ENCODE results near the gene POTEG.
"Not testable (repeated sequence)": the region's sequence is repeated elsewhere in the genome, so short reads cannot be mapped to it uniquely, and the experiment has no call there.

The POTEG gene

DNA sequence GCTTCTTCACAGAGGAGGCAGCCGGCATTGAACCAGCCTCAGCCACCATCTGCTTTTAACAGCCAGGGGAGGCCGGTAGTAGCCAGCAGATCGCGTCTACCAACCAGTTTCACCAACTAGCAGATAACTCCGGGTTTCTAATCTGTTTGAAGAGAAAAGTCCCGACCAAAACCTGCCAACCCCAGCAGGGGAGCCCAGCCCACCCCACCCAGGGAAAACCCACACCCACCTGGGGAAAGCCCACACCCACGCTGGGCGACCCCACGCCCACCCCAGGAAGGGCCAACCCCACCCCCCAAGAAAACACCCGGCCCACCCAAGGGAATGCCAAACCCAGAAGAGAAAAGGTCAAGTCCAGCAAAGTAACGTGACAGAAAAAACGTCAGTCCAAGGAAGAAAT, at the start of gene POTEG:
Gene POTEG (minus strand): TSS at position 101 of the 400 bp plus-strand sequence. CDS start 52 bp downstream, at position 49.
- not testable (repeated sequence) for DNase-seq (ENCODE audit: low read depth)

DNA sequence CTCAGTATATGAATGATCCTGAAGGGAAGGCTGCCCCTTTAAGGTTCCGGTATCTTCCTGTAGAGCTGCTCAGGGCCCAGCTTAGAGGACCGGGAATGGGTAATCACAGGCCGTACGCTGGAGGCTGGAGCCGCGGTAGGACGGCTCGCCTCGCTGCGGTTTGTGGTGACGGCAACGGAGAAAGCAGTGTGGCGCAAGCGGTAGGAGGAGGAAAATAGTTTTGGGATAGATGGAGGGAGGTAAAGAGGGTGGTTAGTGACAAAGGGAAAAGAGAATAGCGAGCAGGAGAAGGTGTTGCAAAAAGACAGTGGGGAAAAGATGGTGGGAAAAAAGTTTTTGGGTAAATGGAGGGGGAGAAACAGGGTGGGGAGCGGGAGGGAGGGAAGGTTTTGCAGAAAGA, 48.0 kb upstream of the POTEG start:
- DNase-seq (ENCODE audit: low read depth) = not testable (repeated sequence)

DNA sequence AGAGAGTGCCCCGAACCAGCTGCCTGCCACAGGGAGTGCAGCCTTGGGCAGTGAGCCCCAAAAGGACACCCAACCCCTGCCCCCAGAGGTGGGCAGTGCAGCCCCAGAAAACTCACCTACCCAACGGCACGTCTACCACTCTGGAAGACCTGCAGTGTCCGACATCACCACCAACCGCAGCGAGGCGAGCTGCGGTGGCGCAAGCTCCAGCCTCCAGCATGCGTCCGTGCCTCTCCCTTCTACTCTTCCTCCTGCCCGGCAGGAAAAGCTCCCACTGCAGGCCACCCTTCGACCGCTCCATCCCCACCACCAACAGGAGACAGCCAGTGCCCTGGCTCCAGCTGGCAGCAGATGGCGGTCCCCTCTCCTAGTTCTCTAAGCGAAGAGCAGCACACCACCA, 47.3 kb upstream of the POTEG start:
- not testable (repeated sequence) for DNase-seq (ENCODE audit: low read depth)

DNA sequence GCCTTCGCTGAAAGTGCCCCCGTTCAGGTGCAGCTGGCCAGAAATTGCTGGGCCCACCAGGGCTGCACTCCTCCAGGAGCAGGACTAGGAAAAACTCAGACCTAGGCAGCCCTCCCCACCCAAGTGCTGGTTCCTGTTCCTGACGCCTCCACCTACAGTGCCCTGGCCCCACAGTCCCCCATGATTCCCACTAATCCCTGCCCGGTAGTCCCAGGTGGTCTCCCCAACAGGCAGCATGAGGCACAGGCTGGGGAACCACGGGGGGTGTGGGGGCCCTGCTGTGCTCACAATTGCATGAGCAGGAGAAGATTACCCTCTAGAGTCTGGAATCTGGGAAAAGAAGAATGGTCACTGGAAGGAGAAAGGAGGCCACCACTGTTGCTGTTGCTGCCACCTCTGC, 46.4 kb upstream of the POTEG start:
- DNase-seq (ENCODE audit: low read depth) = not testable (repeated sequence)

DNA sequence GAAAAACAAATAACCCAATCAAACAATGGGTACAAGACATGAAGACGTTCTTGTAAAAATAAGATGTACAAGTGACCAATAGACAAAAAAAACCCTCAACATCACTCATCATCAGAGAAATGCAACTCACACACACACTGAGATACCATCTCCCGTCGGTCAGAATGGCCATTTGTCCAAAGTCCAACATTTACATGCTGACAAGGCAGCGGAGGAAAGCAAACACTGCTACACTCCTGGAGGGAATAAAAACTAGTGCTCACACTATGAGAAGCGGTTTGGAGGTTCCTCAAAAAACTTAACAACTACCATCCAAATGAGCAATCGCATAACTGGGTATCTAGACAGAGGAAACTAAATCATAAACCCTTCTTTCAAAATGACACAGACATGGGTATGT, 11.6 kb upstream of the POTEG start:
- DNase-seq (ENCODE audit: low read depth) = not testable (repeated sequence)

DNA sequence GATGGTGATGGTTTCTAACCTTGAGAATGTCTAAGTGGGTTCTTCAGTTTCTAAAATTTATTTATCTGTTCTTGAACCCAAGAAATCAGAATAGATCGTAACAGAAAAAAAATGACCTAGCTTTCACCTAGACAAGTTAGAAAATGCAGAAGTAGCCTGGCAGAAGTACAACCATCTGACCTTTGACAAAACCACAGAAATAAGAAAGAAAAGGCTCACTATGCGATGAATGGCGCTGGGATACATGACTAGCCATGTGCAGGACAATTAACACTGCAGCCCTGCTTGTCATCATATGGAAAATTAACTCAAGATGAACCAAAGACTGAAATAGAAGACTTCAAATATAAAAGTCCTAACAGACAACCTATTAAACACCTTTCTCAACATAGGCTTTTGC, 5.7 kb upstream of the POTEG start:
- DNase-seq (ENCODE audit: low read depth) = not testable (repeated sequence)

DNA sequence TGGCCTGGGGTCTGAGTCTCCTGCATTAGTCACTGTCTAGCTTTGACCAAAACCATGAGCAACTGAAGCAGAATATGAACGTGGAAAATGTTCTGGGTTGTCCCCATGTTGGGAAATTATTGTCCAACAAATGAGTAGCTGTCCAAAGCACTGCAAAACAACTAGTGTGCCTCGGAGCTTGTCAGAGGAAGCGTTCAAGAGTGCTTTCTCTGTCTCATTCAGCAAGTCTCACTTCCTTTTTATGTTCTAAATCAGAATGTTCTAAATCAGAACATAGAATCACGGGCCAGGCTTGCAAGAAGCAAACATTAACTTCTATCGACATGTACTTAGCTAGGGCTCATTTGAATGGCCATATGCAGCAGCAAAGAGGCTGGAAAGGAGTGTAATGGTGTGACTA, 5.1 kb upstream of the POTEG start:
- not testable (repeated sequence) for DNase-seq (ENCODE audit: low read depth)

DNA sequence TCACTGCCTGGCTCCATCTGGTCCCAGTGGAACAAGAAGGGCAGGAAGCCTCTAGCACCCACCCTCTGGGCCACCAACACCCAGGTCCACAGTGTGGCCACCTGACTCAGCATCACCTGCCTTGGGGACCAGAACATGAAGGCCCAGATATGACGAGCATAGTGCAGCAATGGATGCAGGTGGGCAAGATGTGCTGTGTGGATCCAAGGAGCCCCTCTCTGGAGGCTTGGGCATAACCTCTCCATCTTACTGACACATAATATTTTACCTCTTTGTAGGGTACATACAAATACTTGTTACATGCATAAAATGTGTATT, 2.9 kb upstream of the POTEG start:
- DNase-seq (ENCODE audit: low read depth) = not testable (repeated sequence)

DNA sequence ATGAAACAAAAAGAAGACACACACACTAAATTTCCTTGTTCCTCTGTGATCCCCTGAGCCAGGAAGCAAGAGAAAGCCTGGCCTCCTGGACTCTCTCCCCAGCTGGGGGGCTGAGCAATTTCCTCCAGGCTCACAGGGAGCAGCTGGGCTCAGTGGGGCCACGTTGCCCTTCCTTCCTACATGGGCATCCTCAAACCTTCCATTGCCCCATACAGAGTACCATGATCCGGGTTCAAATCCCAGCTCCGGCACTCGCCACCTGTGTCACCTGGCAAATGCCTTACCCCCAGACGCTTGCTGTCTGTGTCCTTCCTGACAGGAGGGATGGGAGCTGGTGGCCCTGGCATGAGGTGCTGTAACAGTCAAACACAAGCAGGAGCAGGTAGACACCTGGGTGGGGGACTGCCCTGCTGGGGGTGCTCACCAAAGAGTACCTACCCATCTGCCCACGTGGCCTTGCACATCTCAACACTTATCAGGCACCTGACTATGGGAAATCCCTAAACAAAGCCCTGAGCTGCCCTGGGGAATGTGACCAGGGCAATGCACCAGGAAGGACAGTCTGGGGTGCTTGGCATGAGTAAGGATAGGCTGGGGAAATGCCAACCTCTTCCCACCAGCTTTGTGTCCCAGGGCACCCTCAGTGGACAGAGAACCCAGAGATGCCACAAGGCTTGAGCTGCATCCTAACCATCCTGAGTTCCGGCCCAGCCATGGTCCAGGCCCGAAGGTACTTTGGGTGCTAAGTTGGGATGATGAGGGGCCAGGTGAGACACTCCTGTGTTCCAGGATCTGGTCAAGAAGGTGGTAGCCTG, 2.4 kb upstream of the POTEG start:
- DNase-seq (ENCODE audit: low read depth) = not testable (repeated sequence)

DNA sequence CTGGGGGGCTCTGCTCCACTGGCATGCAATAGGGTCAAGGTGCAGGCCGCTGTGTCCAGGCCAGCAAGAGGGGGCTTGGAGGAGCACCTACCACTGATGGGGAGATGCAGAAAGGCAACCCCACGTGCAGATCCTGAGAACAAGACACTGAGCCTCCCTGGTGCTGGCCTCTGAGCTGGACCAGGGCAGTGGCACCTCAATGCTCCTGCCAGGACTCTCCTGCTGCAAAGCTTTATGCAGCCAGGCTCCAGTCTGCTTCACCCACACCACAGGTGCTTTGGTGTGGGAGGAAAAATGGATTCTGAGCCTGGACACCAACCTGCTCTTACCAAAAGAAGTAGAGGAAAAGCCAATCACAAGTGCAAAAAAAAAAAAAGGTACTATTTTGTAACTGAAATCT, 1.7 kb upstream of the POTEG start:
- DNase-seq (ENCODE audit: low read depth) = not testable (repeated sequence)

DNA sequence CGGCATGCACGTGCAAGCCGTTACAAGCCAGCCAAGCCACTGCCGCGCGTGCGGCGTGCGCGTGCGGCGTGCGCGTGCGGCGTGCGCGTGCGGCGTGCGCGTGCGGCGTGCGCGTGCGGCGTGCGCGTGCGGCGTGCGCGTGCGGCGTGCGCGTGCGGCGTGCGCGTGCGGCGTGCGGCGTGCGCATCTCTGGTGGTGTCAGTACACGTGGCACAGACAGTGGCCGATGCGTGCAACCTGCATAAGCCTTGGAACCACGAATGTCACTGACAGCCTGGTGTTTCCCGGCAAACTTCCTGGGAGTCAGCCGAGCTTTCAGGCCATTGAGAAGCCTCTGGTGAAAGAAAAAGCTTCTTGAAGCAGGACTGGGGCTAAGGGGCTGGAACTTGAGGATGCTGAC, 750 bp upstream of the POTEG start:
- not testable (repeated sequence) for DNase-seq (ENCODE audit: low read depth)

DNA sequence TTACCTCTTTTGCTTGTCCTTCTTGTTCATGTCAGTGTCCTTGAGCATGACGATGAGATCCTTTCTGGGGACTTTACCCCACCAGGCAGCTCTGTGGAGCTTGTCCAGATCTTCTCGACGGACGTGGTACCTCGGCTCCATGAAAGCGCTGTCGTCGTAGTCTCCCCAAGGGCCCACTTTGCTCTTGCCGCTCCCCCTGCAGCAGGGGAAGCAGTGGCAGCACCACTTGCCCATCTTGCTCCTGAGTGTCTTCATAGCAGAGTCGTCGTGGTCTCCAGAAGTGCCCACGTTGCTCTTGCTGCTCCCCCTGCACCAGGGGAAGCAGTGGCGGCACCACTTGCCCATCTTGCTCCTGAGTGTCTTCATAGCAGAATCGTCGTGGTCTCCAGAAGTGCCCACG, 376 bp downstream of the POTEG start:
- DNase-seq (ENCODE audit: low read depth) = not testable (repeated sequence)

DNA sequence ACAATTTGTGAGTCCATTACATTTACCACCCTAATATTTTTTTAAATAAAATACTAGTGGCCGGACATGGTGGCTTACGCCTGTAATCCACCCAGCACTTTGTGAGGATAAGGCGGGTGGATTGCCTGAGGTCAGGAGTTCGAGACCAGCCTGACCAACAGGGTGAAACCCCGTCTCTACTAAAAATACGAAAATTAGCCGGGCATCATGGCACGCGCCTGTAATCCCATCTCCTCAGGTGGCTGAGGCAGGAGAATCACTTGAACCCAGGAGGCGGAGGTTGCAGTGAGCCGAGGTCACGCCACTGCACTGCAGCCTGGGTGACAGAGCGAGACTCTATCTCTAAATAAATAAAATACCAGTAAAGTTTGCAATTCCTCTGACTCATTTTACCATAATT, 25.6 kb downstream of the POTEG start:
- DNase-seq (ENCODE audit: low read depth) = not testable (repeated sequence)

DNA sequence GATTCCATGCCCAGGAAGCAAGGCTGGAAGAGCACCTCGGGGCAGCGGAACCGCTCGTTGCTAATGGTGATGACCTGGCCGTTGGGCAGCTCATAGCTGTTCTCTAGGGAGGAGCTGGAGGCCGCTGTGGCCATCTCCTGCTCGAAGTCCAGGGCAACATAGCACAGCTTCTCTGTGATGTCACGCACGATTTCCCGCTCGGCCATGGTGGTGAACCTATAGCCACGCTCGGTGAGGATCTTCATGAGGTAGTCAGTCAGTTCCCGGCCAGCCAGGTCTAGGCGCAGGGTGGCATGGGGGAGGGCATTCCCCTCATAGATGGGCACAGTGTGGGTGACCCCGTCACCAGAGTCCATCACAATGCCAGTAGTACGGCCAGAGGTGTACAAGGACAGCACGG, 32.0 kb downstream of the POTEG start:
- DNase-seq (ENCODE audit: low read depth) = not testable (repeated sequence)

DNA sequence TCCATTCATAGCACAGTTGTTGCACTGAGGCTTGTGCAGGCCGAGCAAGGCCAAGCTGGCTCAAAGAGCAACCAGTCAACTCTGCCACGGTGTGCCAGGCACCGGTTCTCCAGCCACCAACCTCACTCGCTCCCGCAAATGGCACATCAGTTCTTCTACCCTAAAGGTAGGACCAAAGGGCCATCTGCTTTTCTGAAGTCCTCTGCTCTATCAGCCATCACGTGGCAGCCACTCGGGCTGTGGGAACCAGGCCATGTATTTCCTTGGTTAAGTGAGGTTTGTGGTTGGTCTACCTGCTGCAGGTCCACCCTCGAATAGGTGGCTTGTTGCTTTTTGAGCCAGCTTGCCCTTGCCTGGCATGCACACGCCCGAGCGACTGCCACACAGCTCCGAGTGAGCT, 39.4 kb downstream of the POTEG start:
- DNase-seq (ENCODE audit: low read depth) = not testable (repeated sequence)

DNA sequence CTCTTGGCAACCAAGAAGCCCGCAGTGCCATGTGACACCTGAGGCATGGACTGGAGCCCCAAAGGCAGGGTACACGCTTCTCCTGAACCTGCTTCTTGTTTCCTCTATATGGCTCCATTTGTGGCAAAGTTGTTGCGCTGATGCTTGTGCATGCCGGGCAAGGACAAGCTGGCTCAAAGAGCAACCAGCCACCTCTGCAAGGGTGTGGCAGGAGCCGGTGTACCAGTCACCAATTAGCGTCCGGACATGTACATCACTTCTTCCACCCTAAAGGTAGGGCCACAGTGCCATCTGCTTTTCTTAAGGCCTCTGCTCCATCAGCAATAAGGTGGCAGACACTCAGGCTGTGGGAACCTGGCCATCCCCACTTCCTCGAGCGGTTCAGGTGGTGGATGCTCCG, 43.9 kb downstream of the POTEG start:
- DNase-seq (ENCODE audit: low read depth) = not testable (repeated sequence)

DNA sequence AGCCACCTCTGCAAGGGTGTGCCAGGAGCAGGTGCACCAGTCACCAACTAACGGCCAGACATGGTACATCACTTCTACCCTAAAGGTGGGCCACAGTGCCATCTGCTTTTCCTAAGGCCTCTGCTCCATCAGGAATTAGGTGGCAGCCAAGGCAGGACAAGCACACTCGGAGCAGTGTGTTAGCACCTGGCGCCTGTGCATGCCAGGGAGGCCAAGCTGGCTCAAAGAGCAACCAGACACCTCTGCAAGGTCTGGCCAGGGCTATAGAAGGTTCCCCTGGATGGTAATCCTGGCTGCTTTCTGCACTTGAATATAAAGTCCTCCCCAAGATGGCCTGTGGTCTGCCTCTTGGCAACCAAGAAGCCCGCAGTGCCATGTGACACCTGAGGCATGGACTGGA, 45.4 kb downstream of the POTEG start:
- DNase-seq (ENCODE audit: low read depth) = not testable (repeated sequence)

DNA sequence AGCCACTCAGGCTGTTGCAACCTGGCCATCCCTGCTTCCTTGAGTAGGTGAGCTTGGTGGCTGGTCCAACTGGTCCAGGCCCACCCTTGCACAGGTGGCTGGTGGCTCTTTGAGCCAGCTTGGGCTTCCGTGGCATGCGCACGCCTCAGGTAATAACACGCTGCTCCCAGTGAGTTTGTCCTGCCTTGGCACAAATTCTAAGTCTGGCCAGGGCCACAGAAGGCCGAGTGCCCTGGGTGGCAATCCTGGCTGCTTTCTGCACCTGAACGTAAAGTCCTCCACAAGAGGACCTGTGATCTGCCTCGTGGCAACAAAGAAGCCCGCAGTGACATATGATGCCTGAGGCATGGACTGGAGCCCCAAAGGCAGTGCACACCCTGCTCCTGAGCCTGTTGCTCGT, 47.1 kb downstream of the POTEG start:
- not testable (repeated sequence) for DNase-seq (ENCODE audit: low read depth)

DNA sequence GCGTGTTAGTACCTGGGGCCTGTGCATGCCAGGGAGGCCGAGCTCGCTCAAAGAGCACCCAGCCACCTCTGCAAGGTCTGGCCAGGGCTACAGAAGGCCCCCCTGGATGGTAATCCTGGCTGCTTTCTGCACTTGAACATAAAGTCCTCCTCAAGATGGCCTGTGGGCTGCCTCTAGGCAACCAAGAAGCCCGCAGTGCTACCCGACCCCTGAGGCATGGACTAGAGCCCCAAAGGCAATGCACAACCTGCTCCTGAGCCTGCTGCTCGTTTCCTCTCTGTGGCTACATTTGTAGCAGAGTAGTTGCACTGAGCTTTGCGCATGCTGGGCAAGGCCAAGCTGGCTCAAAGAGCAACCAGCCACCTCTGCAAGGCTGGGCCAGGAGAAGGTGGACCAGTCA, 47.8 kb downstream of the POTEG start:
- not testable (repeated sequence) for DNase-seq (ENCODE audit: low read depth)

DNA sequence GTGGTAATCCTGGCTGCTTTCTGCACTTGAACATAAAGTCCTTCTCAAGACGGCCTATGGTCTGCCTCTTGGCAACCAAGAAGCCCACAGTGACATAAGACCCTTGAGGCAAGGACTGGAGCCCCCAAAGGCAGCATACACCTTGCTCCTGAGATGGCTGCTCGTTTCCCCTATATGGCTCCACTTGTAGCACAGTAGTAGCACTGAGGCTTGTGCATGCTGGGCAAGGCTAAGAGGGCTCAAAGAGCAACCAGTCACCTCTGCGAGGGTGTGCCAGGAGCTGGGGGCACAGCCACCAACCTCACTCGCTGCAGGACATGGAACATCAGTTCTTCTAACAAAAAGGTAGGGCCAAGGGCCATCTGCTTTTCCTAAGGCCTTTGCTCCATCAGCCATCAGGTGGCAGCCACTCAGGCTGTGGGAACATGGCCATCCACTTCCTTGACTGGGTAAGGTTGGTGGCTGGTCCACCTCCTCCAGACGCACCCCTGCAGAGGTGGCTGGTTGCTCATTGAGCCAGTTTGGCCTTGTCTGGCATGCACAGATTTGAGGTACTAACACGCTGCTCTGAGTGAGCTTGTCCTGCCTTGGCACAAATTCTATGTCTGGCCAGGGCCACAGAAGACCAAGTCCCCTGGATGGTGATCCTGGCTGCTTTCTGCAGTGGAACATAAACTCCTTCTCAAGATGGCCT, 49.9 kb downstream of the POTEG start:
- DNase-seq (ENCODE audit: low read depth) = not testable (repeated sequence)

DNA sequence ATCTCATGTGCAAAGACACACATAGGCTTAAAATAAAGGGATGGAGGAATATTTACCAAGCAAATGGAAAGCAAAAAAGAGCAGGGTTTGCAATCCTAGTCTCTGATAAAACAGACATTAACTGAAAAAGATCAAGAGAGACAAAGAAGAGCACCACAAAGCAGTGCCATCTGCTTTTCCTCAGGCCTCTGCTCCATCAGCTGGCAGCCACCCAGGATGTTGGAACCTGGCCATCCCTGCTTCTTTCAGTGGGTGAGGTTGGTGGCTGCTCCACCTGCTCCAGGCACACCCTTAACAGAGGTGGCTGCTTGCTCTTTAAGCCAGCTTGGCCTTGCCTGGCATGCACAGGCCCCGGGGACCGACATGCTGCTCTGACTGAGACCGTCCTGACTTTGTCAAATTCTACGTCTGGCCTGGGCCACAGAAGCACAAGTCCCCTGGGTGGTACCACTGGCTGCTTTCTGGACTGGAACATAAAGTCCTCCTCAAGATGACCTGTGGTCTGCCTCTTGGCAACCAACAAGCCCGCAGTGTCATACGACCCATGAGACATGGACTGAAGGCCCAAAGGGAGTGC, 51.0 kb downstream of the POTEG start:
- not testable (repeated sequence) for DNase-seq (ENCODE audit: low read depth)

DNA sequence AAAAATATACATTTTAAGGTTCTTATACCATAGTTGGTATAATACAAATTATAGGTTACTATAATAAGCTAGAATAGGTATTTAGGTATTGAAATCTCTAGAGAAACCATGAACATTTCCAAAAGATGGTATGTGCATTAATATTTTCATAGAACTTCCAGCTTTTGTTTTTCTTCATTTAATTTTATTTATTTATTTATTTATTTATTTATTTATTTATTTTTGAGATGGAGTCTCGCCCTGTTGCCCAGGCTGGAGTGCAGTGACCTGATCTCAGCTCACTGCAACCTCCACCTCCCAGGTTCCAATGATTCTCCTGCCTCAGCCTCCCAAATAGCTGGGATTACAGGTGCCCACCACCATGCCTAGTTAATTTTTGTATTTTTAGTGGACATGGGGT, 54.0 kb downstream of the POTEG start:
- not testable (repeated sequence) for DNase-seq (ENCODE audit: low read depth)

DNA sequence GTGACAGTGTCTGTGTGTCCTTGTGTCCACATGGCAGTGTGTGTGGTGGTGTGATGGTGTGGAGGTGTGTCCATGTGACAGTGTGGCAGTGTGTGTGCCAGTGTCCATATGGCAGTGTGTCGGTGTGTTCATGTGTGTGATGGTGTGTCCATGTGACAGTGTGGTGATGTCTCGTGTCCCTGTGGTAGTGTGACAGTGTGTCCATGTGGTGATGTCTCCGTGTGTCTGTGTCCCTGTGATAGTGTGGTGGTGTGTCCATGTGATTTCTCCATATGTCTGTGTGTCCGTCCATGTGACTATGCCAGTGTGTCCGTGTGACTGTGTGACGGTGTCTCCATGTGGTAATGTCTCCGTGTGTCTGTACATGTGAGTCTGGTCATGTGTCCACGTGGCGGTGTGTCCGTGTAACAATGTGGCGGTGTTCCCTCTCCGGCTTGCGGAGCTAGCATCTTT, 59.7 kb downstream of the POTEG start:
- DNase-seq (ENCODE audit: low read depth) = not testable (repeated sequence)

Data from HS-5 (cell line).